ENCODE data around the gene ADAP2.
"Not testable (repeated sequence)": the region's sequence is repeated elsewhere in the genome, so short reads cannot be mapped to it uniquely, and the experiment has no call there.

Gene ADAP2

DNA sequence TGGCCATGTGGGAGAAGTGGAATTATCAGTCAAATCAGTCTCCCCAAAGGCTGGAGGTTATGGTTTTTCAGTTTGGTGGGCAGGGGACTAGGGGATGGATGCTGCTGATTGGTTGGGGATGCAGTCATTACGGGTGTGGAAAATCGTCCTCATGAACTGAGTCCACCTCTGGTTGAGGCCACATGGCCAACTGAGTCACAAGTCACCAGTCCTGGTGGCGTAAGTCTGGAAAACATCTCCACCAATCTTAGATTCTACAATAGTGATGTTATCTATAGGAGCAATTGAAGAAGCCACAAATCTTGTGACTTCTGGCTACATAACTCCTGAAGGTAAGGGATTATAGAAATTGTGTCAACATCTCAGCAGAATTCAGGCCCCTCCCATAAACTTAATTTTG lies 43.9 kb downstream of the ADAP2 start:
- H3K9me3 ChIP-seq (ENCODE audit: control insufficient read depth, insufficient read depth, low read depth, low read length), result no peaks in the 10 kb centered on the region
- no peak overlapping the region for H3K4me3 ChIP-seq (ENCODE audit: low read depth, low read length)
- peaks cover 6% of the 10 kb centered on the region; the same call in 1 of the 2 replicates for H3K4me1 ChIP-seq (ENCODE audit: control insufficient read depth, insufficient read depth, low read length)
- H3K36me3 ChIP-seq (ENCODE audit: control insufficient read depth in 2 of 2, insufficient read depth in 1 of 2, low read length in 2 of 2), result peaks cover 0 to 4% of the 10 kb centered on the region in 2 experiments; a peak in 1 of 3 replicates
- ChIA-PET POLR2A (no interaction called here), CTCF (no interaction called here)
- no peak for TF ChIP-seq ZNF354C (tag by site-specific recombination; IDR thresholded peaks at IDR 0.05; ENCODE audit: borderline replicate concordance, low read depth)
- no peak for TF ChIP-seq BCL11B (tag by site-specific recombination; IDR thresholded peaks at IDR 0.05; ENCODE audit: low read depth)
- TF ChIP-seq MZF1 (tag by site-specific recombination; IDR thresholded peaks at IDR 0.05; ENCODE audit: borderline replicate concordance), result no peak
- TF ChIP-seq ZNF776 (tag by site-specific recombination; IDR thresholded peaks at IDR 0.05; ENCODE audit: borderline replicate concordance), result no peak
- TF ChIP-seq ZNF350 (tag by site-specific recombination; IDR thresholded peaks at IDR 0.05), result no peak
- TF ChIP-seq, protein P1, sequence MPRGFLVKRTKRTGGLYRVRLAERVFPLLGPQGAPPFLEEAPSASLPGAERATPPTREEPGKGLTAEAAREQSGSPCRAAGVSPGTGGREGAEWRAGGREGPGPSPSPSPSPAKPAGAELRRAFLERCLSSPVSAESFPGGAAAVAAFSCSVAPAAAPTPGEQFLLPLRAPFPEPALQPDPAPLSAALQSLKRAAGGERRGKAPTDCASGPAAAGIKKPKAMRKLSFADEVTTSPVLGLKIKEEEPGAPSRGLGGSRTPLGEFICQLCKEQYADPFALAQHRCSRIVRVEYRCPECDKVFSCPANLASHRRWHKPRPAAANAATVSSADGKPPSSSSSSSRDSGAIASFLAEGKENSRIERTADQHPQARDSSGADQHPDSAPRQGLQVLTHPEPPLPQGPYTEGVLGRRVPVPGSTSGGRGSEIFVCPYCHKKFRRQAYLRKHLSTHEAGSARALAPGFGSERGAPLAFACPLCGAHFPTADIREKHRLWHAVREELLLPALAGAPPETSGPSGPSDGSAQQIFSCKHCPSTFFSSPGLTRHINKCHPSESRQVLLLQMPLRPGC (tag by site-specific recombination; IDR thresholded peaks at IDR 0.05), result no peak
- TF ChIP-seq, protein P2, sequence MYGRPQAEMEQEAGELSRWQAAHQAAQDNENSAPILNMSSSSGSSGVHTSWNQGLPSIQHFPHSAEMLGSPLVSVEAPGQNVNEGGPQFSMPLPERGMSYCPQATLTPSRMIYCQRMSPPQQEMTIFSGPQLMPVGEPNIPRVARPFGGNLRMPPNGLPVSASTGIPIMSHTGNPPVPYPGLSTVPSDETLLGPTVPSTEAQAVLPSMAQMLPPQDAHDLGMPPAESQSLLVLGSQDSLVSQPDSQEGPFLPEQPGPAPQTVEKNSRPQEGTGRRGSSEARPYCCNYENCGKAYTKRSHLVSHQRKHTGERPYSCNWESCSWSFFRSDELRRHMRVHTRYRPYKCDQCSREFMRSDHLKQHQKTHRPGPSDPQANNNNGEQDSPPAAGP (tag by site-specific recombination; IDR thresholded peaks at IDR 0.05), result no peak
- TF ChIP-seq ZNF366 (tag by site-specific recombination; conservative IDR thresholded peaks at IDR 0.05), result no peak
- TF ChIP-seq, protein P3, sequence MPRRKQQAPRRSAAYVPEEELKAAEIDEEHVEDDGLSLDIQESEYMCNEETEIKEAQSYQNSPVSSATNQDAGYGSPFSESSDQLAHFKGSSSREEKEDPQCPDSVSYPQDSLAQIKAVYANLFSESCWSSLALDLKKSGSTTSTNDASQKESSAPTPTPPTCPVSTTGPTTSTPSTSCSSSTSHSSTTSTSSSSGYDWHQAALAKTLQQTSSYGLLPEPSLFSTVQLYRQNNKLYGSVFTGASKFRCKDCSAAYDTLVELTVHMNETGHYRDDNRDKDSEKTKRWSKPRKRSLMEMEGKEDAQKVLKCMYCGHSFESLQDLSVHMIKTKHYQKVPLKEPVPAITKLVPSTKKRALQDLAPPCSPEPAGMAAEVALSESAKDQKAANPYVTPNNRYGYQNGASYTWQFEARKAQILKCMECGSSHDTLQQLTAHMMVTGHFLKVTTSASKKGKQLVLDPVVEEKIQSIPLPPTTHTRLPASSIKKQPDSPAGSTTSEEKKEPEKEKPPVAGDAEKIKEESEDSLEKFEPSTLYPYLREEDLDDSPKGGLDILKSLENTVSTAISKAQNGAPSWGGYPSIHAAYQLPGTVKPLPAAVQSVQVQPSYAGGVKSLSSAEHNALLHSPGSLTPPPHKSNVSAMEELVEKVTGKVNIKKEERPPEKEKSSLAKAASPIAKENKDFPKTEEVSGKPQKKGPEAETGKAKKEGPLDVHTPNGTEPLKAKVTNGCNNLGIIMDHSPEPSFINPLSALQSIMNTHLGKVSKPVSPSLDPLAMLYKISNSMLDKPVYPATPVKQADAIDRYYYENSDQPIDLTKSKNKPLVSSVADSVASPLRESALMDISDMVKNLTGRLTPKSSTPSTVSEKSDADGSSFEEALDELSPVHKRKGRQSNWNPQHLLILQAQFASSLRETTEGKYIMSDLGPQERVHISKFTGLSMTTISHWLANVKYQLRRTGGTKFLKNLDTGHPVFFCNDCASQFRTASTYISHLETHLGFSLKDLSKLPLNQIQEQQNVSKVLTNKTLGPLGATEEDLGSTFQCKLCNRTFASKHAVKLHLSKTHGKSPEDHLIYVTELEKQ (tag by site-specific recombination; IDR thresholded peaks at IDR 0.05; ENCODE audit: borderline replicate concordance), result no peak
- no peak for TF ChIP-seq ZNF777 (tag by site-specific recombination; IDR thresholded peaks at IDR 0.05; ENCODE audit: borderline replicate concordance)
- TF ChIP-seq, protein P4, sequence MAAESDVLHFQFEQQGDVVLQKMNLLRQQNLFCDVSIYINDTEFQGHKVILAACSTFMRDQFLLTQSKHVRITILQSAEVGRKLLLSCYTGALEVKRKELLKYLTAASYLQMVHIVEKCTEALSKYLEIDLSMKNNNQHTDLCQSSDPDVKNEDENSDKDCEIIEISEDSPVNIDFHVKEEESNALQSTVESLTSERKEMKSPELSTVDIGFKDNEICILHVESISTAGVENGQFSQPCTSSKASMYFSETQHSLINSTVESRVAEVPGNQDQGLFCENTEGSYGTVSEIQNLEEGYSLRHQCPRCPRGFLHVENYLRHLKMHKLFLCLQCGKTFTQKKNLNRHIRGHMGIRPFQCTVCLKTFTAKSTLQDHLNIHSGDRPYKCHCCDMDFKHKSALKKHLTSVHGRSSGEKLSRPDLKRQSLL (tag by site-specific recombination; IDR thresholded peaks at IDR 0.05), result no peak
- TF ChIP-seq, protein P5, sequence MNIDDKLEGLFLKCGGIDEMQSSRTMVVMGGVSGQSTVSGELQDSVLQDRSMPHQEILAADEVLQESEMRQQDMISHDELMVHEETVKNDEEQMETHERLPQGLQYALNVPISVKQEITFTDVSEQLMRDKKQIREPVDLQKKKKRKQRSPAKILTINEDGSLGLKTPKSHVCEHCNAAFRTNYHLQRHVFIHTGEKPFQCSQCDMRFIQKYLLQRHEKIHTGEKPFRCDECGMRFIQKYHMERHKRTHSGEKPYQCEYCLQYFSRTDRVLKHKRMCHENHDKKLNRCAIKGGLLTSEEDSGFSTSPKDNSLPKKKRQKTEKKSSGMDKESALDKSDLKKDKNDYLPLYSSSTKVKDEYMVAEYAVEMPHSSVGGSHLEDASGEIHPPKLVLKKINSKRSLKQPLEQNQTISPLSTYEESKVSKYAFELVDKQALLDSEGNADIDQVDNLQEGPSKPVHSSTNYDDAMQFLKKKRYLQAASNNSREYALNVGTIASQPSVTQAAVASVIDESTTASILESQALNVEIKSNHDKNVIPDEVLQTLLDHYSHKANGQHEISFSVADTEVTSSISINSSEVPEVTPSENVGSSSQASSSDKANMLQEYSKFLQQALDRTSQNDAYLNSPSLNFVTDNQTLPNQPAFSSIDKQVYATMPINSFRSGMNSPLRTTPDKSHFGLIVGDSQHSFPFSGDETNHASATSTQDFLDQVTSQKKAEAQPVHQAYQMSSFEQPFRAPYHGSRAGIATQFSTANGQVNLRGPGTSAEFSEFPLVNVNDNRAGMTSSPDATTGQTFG (tag by site-specific recombination; IDR thresholded peaks at IDR 0.05; ENCODE audit: borderline replicate concordance), result no peak
- no peak for TF ChIP-seq ZNF10 (tag by site-specific recombination; IDR thresholded peaks at IDR 0.05)
- no peak for TF ChIP-seq ZNF521 (tag by site-specific recombination; IDR thresholded peaks at IDR 0.05)
- TF ChIP-seq, protein P6, sequence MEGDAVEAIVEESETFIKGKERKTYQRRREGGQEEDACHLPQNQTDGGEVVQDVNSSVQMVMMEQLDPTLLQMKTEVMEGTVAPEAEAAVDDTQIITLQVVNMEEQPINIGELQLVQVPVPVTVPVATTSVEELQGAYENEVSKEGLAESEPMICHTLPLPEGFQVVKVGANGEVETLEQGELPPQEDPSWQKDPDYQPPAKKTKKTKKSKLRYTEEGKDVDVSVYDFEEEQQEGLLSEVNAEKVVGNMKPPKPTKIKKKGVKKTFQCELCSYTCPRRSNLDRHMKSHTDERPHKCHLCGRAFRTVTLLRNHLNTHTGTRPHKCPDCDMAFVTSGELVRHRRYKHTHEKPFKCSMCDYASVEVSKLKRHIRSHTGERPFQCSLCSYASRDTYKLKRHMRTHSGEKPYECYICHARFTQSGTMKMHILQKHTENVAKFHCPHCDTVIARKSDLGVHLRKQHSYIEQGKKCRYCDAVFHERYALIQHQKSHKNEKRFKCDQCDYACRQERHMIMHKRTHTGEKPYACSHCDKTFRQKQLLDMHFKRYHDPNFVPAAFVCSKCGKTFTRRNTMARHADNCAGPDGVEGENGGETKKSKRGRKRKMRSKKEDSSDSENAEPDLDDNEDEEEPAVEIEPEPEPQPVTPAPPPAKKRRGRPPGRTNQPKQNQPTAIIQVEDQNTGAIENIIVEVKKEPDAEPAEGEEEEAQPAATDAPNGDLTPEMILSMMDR (tag by site-specific recombination; IDR thresholded peaks at IDR 0.05), result no peak
- TF ChIP-seq ZFP41 (tag by site-specific recombination; IDR thresholded peaks at IDR 0.05; ENCODE audit: borderline replicate concordance), result no peak
- TF ChIP-seq, protein P7, sequence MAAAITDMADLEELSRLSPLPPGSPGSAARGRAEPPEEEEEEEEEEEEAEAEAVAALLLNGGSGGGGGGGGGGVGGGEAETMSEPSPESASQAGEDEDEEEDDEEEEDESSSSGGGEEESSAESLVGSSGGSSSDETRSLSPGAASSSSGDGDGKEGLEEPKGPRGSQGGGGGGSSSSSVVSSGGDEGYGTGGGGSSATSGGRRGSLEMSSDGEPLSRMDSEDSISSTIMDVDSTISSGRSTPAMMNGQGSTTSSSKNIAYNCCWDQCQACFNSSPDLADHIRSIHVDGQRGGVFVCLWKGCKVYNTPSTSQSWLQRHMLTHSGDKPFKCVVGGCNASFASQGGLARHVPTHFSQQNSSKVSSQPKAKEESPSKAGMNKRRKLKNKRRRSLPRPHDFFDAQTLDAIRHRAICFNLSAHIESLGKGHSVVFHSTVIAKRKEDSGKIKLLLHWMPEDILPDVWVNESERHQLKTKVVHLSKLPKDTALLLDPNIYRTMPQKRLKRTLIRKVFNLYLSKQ (tag by site-specific recombination; IDR thresholded peaks at IDR 0.05; ENCODE audit: borderline replicate concordance), result no peak
- no peak for TF ChIP-seq PRDM1 (tag by site-specific recombination; IDR thresholded peaks at IDR 0.05)
- no peak for TF ChIP-seq ZNF624 (tag by site-specific recombination; IDR thresholded peaks at IDR 0.05)
- no peak for TF ChIP-seq ZNF324 (tag by site-specific recombination; IDR thresholded peaks at IDR 0.05)
- no peak overlapping the region for H3K27ac ChIP-seq (ENCODE audit: extremely low read depth, low read depth, low read length)

DNA sequence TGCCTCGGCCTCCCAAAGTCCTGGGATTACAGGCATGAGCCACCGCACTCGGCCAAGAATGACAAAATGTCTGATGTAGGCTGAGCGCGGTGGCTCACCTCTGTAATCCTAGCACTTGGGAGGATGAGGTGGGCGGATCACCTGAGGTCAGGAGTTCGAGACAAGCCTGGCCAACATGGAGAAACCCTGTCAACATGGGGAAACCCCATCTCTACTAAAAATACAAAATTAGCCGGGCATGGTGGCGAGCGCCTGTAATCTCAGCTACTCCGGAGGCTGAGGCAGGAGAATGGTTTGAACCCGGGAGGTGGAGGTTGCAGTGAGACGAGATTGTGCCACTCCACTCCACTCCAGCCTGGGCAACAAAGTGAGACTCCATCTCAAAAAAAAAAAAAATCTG lies 46.2 kb downstream of the ADAP2 start:
- H3K4me1 ChIP-seq (ENCODE audit: control insufficient read depth, insufficient read depth, low read length); H3K9me3 ChIP-seq (ENCODE audit: control insufficient read depth, insufficient read depth, low read depth, low read length); H3K4me3 ChIP-seq (ENCODE audit: low read depth, low read length); H3K27ac ChIP-seq (ENCODE audit: extremely low read depth, low read depth, low read length); POLR2A ChIA-PET; H3K36me3 ChIP-seq (ENCODE audit: control insufficient read depth in 2 of 2, insufficient read depth in 1 of 2, low read length in 2 of 2): not testable (repeated sequence)
- CTCF ChIA-PET, result interaction anchor here (0.7 kb wide), 1 partner anchor 15 kb away, joined by 6 read pairs; no protein-coding TSS in a partner anchor
